Suprapubic skin (tissue), 4 donors: ENCODE data around the gene ROR2.

Experiments used
- EP300 ChIP-seq: sonication (generic); formaldehyde crosslinking; IDR thresholded peaks from one replicate; pipeline ENCODE4 v1.6.1; 2017; ENCODE audit warnings: antibody characterized with exemption
- POLR2A ChIP-seq, 2 donors: fragments of 450-650 bp; IDR thresholded peaks; one replicate each; pipeline ENCODE4 v1.6.1; 2017; ENCODE audit warnings: antibody characterized with exemption in 2 of 2, mild to moderate bottlenecking in 2 of 2, moderate library complexity in 2 of 2
- POLR2AphosphoS5 ChIP-seq, 3 donors: sonication (generic); formaldehyde crosslinking; IDR thresholded peaks; one replicate each; pipeline ENCODE4 v1.6.1; 2017; ENCODE audit warnings: antibody characterized with exemption in 3 of 3
- TF ChIP-seq, protein P1 (sequence below), 2 donors: fragments of 200-600 bp in 1 of 2; fragments of 450-650 bp in 1 of 2; sonication (generic) in 1 of 2; IDR thresholded peaks; one replicate each; pipeline ENCODE4 v1.5.1; 2016 to 2019; ENCODE audit warnings: antibody characterized with exemption in 2 of 2, mild to moderate bottlenecking in 1 of 2, moderate library complexity in 1 of 2

GRCh38 chr9:91985692-91986091 lies 35.7 kb upstream of the ROR2 start:
- no peak for TF ChIP-seq POLR2AphosphoS5 (IDR thresholded peaks at IDR 0.05)
- no peak for TF ChIP-seq POLR2A (IDR thresholded peaks at IDR 0.05)
- TF ChIP-seq, protein P1, sequence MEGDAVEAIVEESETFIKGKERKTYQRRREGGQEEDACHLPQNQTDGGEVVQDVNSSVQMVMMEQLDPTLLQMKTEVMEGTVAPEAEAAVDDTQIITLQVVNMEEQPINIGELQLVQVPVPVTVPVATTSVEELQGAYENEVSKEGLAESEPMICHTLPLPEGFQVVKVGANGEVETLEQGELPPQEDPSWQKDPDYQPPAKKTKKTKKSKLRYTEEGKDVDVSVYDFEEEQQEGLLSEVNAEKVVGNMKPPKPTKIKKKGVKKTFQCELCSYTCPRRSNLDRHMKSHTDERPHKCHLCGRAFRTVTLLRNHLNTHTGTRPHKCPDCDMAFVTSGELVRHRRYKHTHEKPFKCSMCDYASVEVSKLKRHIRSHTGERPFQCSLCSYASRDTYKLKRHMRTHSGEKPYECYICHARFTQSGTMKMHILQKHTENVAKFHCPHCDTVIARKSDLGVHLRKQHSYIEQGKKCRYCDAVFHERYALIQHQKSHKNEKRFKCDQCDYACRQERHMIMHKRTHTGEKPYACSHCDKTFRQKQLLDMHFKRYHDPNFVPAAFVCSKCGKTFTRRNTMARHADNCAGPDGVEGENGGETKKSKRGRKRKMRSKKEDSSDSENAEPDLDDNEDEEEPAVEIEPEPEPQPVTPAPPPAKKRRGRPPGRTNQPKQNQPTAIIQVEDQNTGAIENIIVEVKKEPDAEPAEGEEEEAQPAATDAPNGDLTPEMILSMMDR (IDR thresholded peaks at IDR 0.05) = no peak
- no peak for TF ChIP-seq EP300
